OCI-LY7 (cell line): Measurements from ENCODE around the gene MYO18B. TPM values are rescaled to one million over a fixed set of nuclear protein-coding genes. Genes with fewer than 3 reads are reported as not detected.

ENCODE experiments used
- BruUV-seq: library from RNA; stranded (reverse); fragments of 400-500 nt; replicated peaks from 2 replicates; lab custom pipeline; 2021; lab: Mats Ljungman, UMichigan
- CTCF ChIA-PET: fragments of 300-600 bp; sonication (Branson Sonifier 250); formaldehyde crosslinking; loops from one replicate; lab custom pipeline; 2022; ENCODE audit warnings: antibody characterized with exemption; ENCODE audit not compliant: unreplicated experiment; lab: Charles Lee
- POLR2A ChIA-PET: fragments of 300-600 bp; sonication (Branson Sonifier 250); formaldehyde crosslinking; loops from one replicate; lab custom pipeline; 2022; ENCODE audit warnings: antibody characterized with exemption; lab: Charles Lee
- DNase-seq: peaks from one replicate; pipeline ENCODE4 v3.0.0-alpha.2; 2015; ENCODE audit warnings: low spot score
- H2AFZ ChIP-seq: fragments of 200-600 bp; sonication (generic), shearing (Covaris generic); 2 replicates; pipeline ENCODE4 v1.6.1; 2014; ENCODE audit warnings: mild to moderate bottlenecking, antibody characterized with exemption, low read length, moderate library complexity
- H3K27ac ChIP-seq: fragments of 200-600 bp; sonication (generic); 2 replicates; pipeline ENCODE4 v1.5.1; 2014; ENCODE audit warnings: mixed run types, low read depth, mild to moderate bottlenecking, moderate library complexity, low read length, inconsistent platforms; ENCODE audit not compliant: poor library complexity, severe bottlenecking
- H3K36me3 ChIP-seq: fragments of 200-600 bp; sonication (generic); 2 replicates; pipeline ENCODE4 v1.6.1; 2014; ENCODE audit warnings: mild to moderate bottlenecking, antibody characterized with exemption, low read length, moderate library complexity, mixed read lengths; ENCODE audit not compliant: insufficient read depth
- H3K4me1 ChIP-seq: fragments of 200-600 bp; sonication (generic); 2 replicates; pipeline ENCODE4 v1.5.1; 2014; ENCODE audit warnings: mild to moderate bottlenecking, low read length; ENCODE audit not compliant: insufficient read depth, poor library complexity, severe bottlenecking
- H3K4me2 ChIP-seq: fragments of 200-600 bp; sonication (generic); 2 replicates; pipeline ENCODE4 v1.6.1; 2014; ENCODE audit warnings: mild to moderate bottlenecking, low read length
- H3K4me3 ChIP-seq: fragments of 200-600 bp; sonication (generic); 2 replicates; pipeline ENCODE4 v1.5.1; 2014; ENCODE audit warnings: mild to moderate bottlenecking, low read depth, low read length; ENCODE audit not compliant: poor library complexity, severe bottlenecking
- H3K79me2 ChIP-seq: fragments of 200-600 bp; sonication (generic); 2 replicates; pipeline ENCODE4 v1.6.1; 2016; ENCODE audit warnings: low read depth, mild to moderate bottlenecking, low read length, moderate library complexity, mixed read lengths; ENCODE audit not compliant: insufficient read depth
- H3K9me2 ChIP-seq: fragments of 200-600 bp; sonication (generic); 2 replicates; pipeline ENCODE4 v1.6.1; 2016; ENCODE audit warnings: mild to moderate bottlenecking, low read length, mixed read lengths; ENCODE audit not compliant: insufficient read depth
- H3K9me3 ChIP-seq: fragments of 200-600 bp; sonication (generic); 2 replicates; pipeline ENCODE4 v1.6.1; 2014; ENCODE audit warnings: mild to moderate bottlenecking, mixed run types, low read length, mixed read lengths
- H4K20me1 ChIP-seq: fragments of 200-600 bp; sonication (generic); 2 replicates; pipeline ENCODE4 v1.6.1; 2014; ENCODE audit warnings: mild to moderate bottlenecking, antibody characterized with exemption, low read length, moderate library complexity, mixed read lengths; ENCODE audit not compliant: insufficient read depth
- EZH2phosphoT487 ChIP-seq: fragments of 200-600 bp; sonication (generic); IDR thresholded peaks from 2 replicates; pipeline ENCODE4 v1.6.1; 2018; ENCODE audit warnings: low read depth, borderline replicate concordance, mild to moderate bottlenecking, mixed run types, antibody characterized with exemption, low read length, moderate library complexity, mixed read lengths
- intact Hi-C: fragments of 100-400 bp; cut with micrococcal nuclease; formaldehyde crosslinking; loops from one replicate; pipeline ENCODE4 v1.10.0; 2022; ENCODE audit not compliant: unreplicated experiment
- total RNA-seq, 2 experiments: library from RNA; depleted of rRNA in 1 of 2; stranded (reverse); fragments of >200 nt in 1 of 2; shearing (Covaris generic) in 1 of 2; gene quantifications; 2 replicates each; pipeline ENCODE4 v1.2.3, GENCODE V29; 2014 to 2022
- TF ChIP-seq, protein P1 (sequence below): fragments of 200-600 bp; sonication (generic); conservative IDR thresholded peaks from 2 replicates; pipeline ENCODE4 v1.5.1; 2014; ENCODE audit warnings: mild to moderate bottlenecking, antibody characterized with exemption, low read length, moderate library complexity, mixed read lengths

Gene MYO18B
- total RNA-seq, 2 experiments from 2014 or later, result not detected

DNA sequence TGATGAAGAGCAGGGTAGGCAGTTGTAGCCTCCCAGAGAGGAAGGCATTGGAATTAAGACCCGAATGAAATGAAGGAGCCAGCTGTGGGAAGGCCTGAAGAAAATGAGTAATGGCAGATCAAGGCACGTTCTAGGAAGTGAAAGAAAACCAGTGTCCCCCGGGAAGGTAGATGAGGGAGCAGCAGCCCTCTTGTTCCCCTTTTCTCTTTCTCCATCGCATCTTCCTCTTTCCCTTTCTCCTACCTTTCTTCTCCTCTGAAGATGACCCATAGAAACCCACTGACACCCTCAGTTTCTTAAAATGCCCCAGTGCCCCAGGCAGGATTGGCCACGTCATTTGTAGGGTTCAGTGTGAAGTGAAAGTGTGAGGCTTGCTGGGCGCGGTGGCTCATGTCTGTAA, 254.7 kb downstream of the MYO18B start:
- no peak for DNase-seq
- BruUV-seq, result no TSS peak
- H3K4me1 ChIP-seq, result no peaks in the 10 kb centered on the region
- H3K9me3 ChIP-seq, result no peaks in the 10 kb centered on the region
- H2AFZ ChIP-seq, result no peak overlapping the region
- TF ChIP-seq, protein P1, sequence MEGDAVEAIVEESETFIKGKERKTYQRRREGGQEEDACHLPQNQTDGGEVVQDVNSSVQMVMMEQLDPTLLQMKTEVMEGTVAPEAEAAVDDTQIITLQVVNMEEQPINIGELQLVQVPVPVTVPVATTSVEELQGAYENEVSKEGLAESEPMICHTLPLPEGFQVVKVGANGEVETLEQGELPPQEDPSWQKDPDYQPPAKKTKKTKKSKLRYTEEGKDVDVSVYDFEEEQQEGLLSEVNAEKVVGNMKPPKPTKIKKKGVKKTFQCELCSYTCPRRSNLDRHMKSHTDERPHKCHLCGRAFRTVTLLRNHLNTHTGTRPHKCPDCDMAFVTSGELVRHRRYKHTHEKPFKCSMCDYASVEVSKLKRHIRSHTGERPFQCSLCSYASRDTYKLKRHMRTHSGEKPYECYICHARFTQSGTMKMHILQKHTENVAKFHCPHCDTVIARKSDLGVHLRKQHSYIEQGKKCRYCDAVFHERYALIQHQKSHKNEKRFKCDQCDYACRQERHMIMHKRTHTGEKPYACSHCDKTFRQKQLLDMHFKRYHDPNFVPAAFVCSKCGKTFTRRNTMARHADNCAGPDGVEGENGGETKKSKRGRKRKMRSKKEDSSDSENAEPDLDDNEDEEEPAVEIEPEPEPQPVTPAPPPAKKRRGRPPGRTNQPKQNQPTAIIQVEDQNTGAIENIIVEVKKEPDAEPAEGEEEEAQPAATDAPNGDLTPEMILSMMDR, result no peak
- TF ChIP-seq EZH2phosphoT487, result no peak
- no peaks in the 10 kb centered on the region for H3K79me2 ChIP-seq
- no peak overlapping the region for H3K4me2 ChIP-seq
- CTCF ChIA-PET, result no interaction called here
- H3K4me3 ChIP-seq, result no peak overlapping the region
- H3K27ac ChIP-seq, result no peak overlapping the region
- no peaks in the 10 kb centered on the region for H3K36me3 ChIP-seq
- no peaks in the 10 kb centered on the region for H4K20me1 ChIP-seq
- POLR2A ChIA-PET, result no interaction called here
- H3K9me2 ChIP-seq, result no peaks in the 10 kb centered on the region
- intact Hi-C loops, result no loop called here

DNA sequence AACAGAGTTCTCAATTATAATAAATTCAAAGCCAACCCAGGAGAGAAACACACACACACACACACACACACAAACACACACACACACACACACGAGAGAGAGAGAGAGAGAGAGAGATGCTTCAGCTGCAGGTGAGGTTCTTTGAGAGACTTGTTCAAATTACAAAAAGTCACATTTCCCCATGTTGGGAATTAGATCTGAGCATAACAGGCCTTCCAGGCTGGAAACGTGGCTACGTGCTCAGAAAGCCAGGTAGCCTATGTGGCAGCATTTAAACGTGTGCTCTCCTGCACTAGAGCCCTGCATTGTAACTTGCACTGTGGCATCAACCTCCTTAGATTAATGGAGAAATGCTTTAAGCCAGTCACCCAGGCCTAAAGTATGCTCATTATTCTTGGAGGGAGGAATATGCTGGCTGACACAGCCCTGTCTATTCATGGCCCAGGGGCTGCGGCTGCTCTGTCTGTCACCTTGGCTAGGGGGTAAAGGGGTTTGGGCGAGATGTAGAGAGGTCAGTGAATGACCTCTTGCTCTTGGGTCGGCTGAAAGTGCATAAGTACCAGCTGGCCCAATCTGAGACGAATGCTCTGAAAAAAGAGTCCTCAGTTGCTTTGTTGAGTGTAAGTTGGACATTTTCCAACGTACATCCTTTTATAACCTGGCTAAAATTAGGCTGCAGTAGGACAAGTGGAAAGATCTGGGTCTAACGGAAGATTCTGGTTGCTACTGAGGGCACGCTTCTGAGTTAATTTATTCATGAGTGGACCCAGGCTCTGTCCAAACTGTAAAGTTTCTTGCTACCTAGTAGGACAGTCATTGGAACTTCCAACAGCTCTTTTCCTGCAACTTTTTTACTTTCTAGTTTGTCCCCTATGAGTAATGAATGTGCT, 256.1 kb downstream of the MYO18B start:
- no TSS peak for BruUV-seq
- intact Hi-C loops, result no loop called here
- Histone ChIP-seq H3K4me1 (no peaks in the 10 kb centered on the region), H3K9me2 (no peaks in the 10 kb centered on the region), H4K20me1 (no peaks in the 10 kb centered on the region), H3K36me3 (no peaks in the 10 kb centered on the region), H3K4me3 (no peak overlapping the region), H3K9me3 (no peaks in the 10 kb centered on the region), H3K27ac (no peak overlapping the region), H3K79me2 (no peaks in the 10 kb centered on the region), H3K4me2 (no peak overlapping the region), H2AFZ (no peak overlapping the region)
- POLR2A ChIA-PET, result no interaction called here
- no peak for DNase-seq
- CTCF ChIA-PET, result no interaction called here
- TF ChIP-seq EZH2phosphoT487, result no peak
- TF ChIP-seq, protein P1, result no peak

DNA sequence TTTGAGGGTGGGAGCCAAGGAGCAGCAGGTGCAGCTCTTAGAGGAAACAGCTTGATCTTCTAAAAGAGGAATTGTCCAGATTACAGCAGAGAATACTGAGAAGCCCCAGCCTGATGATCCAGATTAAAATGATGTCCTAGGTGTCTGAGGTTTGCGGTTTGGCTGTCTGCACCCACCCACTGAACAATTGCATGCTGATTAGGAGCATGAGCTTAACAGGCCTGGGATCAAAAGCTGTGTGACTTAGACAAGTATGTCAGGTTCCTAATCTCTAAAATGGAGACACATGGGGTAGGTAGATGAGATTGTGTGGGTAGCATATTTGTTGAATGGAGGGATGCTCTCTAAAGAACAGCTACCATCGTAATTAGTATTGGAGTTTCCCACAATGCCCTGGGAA, 260.5 kb downstream of the MYO18B start:
- CTCF ChIA-PET, result no interaction called here
- POLR2A ChIA-PET, result no interaction called here

More for the DNA sequence above, 260.5 kb downstream of the MYO18B start:
- Histone ChIP-seq H3K9me2 (no peaks in the 10 kb centered on the region), H3K79me2 (no peaks in the 10 kb centered on the region), H3K4me2 (no peak overlapping the region), H3K9me3 (no peaks in the 10 kb centered on the region), H3K27ac (no peak overlapping the region), H4K20me1 (no peaks in the 10 kb centered on the region), H3K4me1 (no peaks in the 10 kb centered on the region), H3K4me3 (no peak overlapping the region), H2AFZ (no peak overlapping the region), H3K36me3 (no peaks in the 10 kb centered on the region)
- intact Hi-C loops, result no loop called here
- TF ChIP-seq EZH2phosphoT487, result no peak
- TF ChIP-seq, protein P1, result no peak
- no peak for DNase-seq
- BruUV-seq, result no TSS peak
